Activated naive CD4-positive, alpha-beta T cell treated with anti-CD3 and anti-CD28 coated beads, Interleukin-2, amount 50 U/mL, for 24 hours (primary cell): ENCODE data around the gene DDC.
"Not testable (repeated sequence)": the region's sequence is repeated elsewhere in the genome, so short reads cannot be mapped to it uniquely, and the experiment has no call there.

Source experiments
- H3K27ac Mint-ChIP-seq: one replicate; pipeline ENCODE4 v1.8.0; 2021; ENCODE audit warnings: mild to moderate bottlenecking, mixed read lengths
- H3K27me3 Mint-ChIP-seq: one replicate; pipeline ENCODE4 v1.8.0; 2021; ENCODE audit warnings: mixed read lengths
- H3K36me3 Mint-ChIP-seq: one replicate; pipeline ENCODE4 v1.8.0; 2021; ENCODE audit warnings: mixed read lengths
- H3K4me1 Mint-ChIP-seq: one replicate; pipeline ENCODE4 v1.8.0; 2021; ENCODE audit warnings: mixed read lengths
- H3K4me3 Mint-ChIP-seq: one replicate; pipeline ENCODE4 v1.8.0; 2021; ENCODE audit warnings: mild to moderate bottlenecking, mixed read lengths
- H3K9me3 Mint-ChIP-seq: one replicate; pipeline ENCODE4 v1.8.0; 2021; ENCODE audit warnings: mixed read lengths

DDC gene

DNA sequence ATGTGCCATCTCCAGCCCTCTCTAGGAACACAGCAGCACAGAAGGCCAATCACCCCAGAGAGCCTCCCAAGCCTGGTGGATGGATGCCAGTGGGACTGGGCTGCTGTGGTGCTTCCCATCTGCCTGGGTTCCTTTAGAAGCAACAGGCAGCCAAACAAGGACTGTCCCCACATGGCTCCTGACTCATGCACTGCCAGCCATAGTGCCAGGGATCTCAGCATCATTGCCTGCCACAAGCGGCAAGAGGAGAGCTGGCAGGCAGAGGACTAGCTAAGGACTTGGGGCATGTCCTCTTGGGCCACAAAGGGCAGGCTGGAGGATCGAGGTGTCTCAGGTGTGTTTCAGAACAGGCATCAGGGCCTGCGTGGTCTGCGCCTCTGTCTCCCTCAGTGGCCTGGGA, 91.7 kb downstream of the DDC start:
- Mint-ChIP-seq H3K9me3 (no peaks in the 10 kb centered on the region), H3K4me3 (no peak overlapping the region), H3K27me3 (no peaks in the 10 kb centered on the region), H3K4me1 (no peaks in the 10 kb centered on the region), H3K27ac (no peak overlapping the region), H3K36me3 (no peaks in the 10 kb centered on the region)

DNA sequence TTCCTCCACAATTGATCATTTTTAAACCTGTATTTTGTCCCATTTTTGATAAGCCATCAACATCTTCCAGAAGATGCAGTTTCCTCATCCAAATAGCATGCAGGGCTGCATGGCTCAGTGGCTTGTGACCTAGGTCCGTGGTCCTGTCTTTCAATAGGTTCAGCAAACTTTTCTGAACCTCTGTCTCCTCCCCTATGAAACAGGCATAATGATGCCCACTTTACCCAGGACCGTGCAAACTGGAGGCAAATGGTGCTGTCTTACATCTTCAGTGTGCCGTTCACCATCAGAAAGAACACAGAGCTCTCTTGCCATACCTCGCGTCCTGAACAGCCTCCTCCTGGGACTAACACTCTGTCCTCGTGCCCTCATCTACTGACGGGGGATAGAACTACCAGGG, 92.8 kb downstream of the DDC start:
- H3K27me3 Mint-ChIP-seq, result no peaks in the 10 kb centered on the region
- H3K4me3 Mint-ChIP-seq, result no peak overlapping the region
- no peaks in the 10 kb centered on the region for H3K36me3 Mint-ChIP-seq
- no peaks in the 10 kb centered on the region for H3K9me3 Mint-ChIP-seq
- H3K4me1 Mint-ChIP-seq, result peaks cover 10% of the 10 kb centered on the region
- no peak overlapping the region for H3K27ac Mint-ChIP-seq

DNA sequence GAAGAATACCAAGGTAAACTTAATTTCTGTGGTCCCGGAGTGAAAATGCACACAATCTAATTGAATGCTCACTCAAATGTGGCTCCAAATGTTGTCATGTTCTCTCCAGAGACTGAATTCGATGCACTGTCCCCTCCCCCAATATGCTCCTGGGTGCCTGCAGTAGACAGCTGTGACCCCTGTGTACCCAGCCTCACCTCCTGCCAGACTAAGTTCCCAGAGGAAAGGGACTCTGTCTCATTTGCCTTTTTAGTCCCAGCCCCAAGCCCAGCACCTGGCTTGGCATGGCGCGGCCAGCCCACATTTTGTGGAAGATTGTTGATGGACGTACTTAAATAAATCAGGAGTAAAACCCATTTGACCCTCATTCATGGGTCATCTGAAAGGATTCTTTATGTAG, 93.2 kb downstream of the DDC start:
- Mint-ChIP-seq H3K27me3 (no peaks in the 10 kb centered on the region), H3K27ac (no peak overlapping the region), H3K9me3 (no peaks in the 10 kb centered on the region), H3K4me1 (peaks cover 12% of the 10 kb centered on the region), H3K36me3 (no peaks in the 10 kb centered on the region), H3K4me3 (no peak overlapping the region)

DNA sequence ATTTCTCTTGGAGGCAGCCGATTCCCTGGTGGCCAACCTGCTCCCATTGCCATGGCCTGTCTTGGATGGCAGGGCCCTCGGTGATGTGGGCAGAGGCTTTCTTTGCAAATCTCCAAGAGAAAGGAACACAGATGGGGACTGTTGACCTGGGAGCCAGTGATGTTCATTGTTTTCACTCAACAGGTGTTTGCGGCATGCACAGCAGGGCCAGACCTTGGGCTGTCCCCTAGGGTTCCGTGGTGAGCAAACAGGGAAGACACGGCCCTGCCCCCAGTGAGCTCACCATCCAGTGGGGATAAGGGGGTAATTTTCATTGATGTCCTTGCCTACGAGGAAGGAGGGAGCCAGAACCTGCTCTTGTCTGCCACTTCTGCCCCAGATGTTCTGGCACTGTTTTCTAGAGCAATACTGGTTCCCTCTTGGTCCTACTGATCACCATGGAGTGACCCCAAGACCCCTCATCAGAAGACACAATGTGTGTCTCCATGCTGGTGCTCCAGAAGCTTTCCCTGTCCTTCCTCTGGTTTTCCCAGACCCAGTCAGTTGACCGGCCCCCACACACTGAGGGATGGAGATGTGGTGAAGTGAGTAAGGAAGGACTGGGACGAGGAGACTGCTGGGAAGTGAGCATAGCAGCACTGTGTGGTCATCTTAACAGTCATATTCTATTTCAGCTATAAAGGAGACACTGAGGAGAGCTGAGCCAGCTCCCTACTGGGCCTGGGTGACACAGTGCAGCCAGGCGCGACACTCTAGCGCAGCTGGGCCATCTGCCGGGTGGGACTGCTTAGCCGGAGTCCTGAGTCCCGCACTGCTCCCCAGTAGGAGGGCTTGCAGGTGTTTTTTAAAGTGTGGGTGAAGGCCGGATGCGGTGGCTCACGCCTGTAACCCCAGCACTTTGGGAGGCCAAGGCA, 94.7 kb downstream of the DDC start:
- no peaks in the 10 kb centered on the region for H3K36me3 Mint-ChIP-seq
- no peak overlapping the region for H3K27ac Mint-ChIP-seq
- peaks cover 12% of the 10 kb centered on the region for H3K4me1 Mint-ChIP-seq
- H3K9me3 Mint-ChIP-seq, result no peaks in the 10 kb centered on the region
- H3K4me3 Mint-ChIP-seq, result no peak overlapping the region
- H3K27me3 Mint-ChIP-seq, result no peaks in the 10 kb centered on the region

DNA sequence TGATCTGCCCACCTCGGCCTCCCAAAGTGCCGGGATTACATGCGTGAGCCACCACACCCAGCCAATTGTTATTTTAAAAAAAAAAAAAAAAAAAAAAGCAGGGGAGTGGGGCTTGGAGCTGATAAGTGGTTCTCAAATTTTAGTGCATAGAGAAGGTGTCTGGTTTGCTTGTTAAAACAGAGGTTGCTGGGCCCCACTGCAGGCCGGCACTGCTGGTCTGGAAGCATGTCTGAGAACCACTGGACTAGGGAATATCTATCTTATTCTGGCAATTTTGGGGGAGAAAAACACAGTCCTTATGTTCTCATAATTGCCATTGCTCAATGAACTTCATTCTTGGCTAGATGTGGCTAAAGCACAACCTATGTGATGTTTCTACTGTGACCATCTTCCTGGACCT, 96.0 kb downstream of the DDC start:
- Mint-ChIP-seq H3K36me3 (no peaks in the 10 kb centered on the region), H3K27me3 (no peaks in the 10 kb centered on the region), H3K9me3 (no peaks in the 10 kb centered on the region), H3K4me1 (peaks cover 12% of the 10 kb centered on the region), H3K27ac (no peak overlapping the region), H3K4me3 (no peak overlapping the region)

DNA sequence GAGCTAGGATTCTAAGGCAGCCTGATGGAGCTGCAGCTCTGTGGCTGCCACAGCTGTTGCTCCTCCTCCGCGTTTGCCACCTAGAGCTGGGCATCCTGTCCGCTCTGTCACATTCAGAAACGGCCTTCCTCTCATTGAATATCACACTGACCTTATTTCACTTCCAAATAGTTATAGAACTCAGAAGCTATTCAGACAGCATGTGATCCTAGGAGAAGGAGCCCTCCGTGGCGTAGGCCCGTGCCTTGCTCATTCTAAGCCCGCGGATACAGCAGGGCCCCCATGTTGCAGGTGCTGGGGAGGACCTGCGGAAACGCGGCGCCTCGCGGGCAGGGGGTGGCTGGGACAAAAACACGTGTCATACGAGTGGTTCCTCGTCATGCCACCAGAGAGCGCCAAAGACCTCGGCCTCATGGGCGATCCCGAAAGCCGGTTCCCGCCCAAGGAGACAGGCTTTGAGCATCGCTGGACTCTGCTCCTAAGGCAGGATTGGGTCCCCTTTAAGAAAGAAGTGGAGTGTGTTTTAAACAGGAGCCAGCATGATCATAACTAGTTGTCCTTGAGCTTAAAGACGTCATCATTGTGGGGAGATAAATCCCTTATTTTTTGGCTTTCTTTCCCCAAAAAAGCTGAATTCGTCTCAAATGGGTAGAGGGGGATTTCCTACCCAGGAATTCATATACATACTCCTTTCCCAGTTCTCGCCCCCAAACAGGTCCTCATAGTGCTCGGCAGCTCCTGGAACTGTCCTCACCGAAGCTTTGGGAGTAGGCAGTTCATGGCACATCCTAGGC, 97.2 kb downstream of the DDC start:
- peaks cover 12% of the 10 kb centered on the region for H3K4me1 Mint-ChIP-seq
- peak overlapping the region; percentile 53 for H3K4me3 Mint-ChIP-seq
- no peaks in the 10 kb centered on the region for H3K36me3 Mint-ChIP-seq

DNA sequence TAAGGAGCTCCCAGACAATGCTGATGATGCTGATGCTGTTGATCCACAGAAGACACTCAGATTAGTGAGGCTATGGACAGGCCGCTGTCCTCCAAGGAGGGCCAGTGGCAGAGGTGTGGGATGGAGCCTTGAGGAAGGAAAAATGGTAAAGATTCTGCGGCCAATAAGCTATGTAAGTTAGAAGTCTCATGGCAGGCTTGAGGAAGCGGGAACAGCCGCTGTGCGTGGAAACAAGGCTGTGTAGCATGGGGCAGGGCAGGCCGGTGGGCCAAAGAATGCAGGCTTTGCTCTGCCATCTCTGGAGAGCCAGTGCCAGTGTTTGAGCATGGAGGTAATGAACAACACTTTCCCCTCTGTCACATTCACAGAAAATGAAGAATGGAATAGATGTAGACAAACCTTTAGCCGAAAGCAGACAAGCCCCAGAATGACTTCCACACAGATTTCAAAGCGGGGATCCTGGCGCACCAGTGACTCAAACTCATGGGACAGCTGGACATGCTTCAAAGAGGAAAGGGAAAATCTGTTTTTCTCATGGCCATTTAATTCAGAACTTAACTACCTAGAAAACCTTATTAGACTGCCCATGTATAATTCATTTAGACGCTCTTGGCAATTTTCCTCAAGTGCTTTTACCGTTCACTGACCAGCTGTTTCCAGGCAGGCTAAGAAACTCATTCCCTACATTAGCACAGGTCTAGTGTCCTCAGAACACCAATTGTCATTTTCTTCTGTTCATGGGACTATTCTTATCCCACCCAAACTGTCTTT, 98.2 kb downstream of the DDC start:
- no peaks in the 10 kb centered on the region for H3K36me3 Mint-ChIP-seq
- H3K4me3 Mint-ChIP-seq, result peak overlapping the region; percentile 53
- H3K9me3 Mint-ChIP-seq, result no peaks in the 10 kb centered on the region
- H3K27me3 Mint-ChIP-seq, result no peaks in the 10 kb centered on the region
- H3K27ac Mint-ChIP-seq, result no peak overlapping the region
- peaks cover 12% of the 10 kb centered on the region for H3K4me1 Mint-ChIP-seq

More for the DNA sequence above, 97.2 kb downstream of the DDC start:
- Mint-ChIP-seq H3K27me3 (no peaks in the 10 kb centered on the region), H3K27ac (peak overlapping the region; percentile 9), H3K9me3 (no peaks in the 10 kb centered on the region)

DNA sequence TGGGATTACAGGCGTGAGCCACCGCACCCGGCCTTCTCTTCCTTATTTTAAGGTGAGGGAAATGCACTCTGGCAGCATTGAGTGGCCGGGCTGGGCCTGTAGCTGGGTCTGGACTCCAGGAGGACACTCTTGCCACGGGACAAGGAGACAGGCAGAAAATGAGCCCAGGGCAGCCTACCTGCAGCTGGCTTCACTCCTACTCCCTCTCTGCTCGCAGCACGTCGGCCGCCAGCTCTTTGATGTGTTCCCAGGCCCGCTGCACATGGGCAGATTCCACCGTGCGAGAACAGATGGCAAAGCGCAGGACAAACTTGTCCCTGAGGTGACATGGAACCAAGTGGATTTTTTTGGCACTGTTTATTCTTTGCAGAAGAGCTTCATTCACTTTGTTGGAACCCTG, 102.2 kb downstream of the DDC start:
- Mint-ChIP-seq H3K36me3 (no peaks in the 10 kb centered on the region), H3K4me3 (no peak overlapping the region), H3K27me3 (no peaks in the 10 kb centered on the region), H3K27ac (no peak overlapping the region), H3K9me3 (no peaks in the 10 kb centered on the region), H3K4me1 (peaks cover 8% of the 10 kb centered on the region)

DNA sequence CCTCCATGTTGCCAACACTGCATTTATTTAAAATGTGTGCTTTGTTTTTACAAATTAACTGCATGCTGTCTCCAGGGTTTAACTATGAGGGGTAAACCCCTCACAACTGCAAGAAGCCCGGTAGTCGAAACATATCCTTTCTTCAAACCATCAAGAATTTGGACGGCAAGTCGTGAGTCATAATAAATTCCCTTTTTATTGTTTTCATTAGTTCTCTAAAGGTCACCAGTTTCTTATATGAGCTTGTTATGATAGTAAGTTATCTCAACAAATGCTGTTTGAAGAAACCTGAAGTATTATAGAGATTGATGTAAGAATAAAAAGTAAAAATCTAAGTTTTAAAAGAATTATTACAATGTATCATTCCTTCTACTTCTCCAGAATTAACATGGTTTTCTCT, 102.8 kb downstream of the DDC start:
- no peak overlapping the region for H3K27ac Mint-ChIP-seq
- H3K4me3 Mint-ChIP-seq, result no peak overlapping the region
- peaks cover 1% of the 10 kb centered on the region for H3K4me1 Mint-ChIP-seq
- H3K9me3 Mint-ChIP-seq, result no peaks in the 10 kb centered on the region
- H3K36me3 Mint-ChIP-seq, result no peaks in the 10 kb centered on the region
- H3K27me3 Mint-ChIP-seq, result no peaks in the 10 kb centered on the region

DNA sequence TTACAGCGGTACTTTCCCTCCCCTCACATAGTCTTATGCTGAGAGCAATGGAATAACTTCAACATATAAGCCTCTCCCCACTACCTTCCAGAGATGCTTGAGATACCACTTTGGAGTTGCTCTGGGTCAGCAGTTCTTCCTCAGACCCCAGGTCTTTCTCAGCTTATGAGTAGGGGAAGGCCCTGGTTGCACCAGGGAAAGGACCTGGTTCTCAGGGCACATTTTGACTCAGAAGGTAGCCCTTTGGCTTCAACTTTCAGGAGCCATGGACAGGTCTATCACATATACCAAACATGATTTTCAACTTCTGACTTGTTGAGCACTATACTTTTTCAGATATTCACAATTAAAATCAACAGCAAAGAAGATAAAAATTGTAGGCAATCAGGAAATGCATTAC, 103.5 kb downstream of the DDC start:
- H3K9me3 Mint-ChIP-seq, result no peaks in the 10 kb centered on the region
- H3K36me3 Mint-ChIP-seq, result no peaks in the 10 kb centered on the region

DNA sequence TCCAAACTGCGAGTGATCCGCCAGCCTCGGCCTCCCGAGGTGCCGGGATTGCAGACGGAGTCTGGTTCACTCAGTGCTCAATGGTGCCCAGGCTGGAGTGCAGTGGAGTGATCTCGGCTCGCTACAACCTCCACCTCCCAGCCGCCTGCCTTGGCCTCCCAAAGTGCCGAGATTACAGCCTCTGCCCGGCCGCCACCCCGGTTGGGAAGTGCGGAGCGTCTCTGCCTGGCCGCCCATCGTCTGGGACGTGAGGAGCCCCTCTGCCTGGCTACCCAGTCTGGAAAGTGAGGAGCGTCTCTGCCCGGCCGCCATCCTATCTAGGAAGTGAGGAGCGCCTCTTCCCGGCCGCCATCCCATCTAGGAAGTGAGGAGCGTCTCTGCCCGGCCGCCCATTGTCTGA, 106.0 kb downstream of the DDC start:
- H3K4me3 Mint-ChIP-seq, H3K36me3 Mint-ChIP-seq, H3K27me3 Mint-ChIP-seq, H3K9me3 Mint-ChIP-seq, H3K4me1 Mint-ChIP-seq, H3K27ac Mint-ChIP-seq: not testable (repeated sequence)

More for the DNA sequence above, 103.5 kb downstream of the DDC start:
- no peak overlapping the region for H3K4me3 Mint-ChIP-seq
- H3K4me1 Mint-ChIP-seq, result no peaks in the 10 kb centered on the region
- H3K27ac Mint-ChIP-seq, result no peak overlapping the region
- H3K27me3 Mint-ChIP-seq, result no peaks in the 10 kb centered on the region

DNA sequence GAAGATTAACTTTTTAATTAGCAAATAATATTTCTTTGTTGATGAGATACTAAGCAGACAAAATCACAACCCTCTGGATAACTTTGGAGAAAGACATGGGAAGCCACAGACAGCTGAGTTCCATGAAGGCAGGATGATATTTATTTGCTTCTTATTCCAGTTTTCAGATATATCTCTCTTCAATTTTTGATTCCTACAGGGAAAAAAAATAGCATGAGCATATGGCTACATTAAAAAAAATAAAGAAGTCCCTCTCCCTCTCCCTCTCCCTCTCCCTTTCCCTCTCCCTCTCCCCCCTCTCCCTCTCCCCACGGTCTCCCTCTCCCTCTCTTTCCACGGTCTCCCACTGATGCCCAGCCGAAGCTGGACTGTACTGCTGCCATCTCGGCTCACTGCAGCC, 106.6 kb downstream of the DDC start:
- not testable (repeated sequence) for H3K4me3 Mint-ChIP-seq, H3K36me3 Mint-ChIP-seq, H3K27me3 Mint-ChIP-seq, H3K4me1 Mint-ChIP-seq, H3K9me3 Mint-ChIP-seq, H3K27ac Mint-ChIP-seq

DNA sequence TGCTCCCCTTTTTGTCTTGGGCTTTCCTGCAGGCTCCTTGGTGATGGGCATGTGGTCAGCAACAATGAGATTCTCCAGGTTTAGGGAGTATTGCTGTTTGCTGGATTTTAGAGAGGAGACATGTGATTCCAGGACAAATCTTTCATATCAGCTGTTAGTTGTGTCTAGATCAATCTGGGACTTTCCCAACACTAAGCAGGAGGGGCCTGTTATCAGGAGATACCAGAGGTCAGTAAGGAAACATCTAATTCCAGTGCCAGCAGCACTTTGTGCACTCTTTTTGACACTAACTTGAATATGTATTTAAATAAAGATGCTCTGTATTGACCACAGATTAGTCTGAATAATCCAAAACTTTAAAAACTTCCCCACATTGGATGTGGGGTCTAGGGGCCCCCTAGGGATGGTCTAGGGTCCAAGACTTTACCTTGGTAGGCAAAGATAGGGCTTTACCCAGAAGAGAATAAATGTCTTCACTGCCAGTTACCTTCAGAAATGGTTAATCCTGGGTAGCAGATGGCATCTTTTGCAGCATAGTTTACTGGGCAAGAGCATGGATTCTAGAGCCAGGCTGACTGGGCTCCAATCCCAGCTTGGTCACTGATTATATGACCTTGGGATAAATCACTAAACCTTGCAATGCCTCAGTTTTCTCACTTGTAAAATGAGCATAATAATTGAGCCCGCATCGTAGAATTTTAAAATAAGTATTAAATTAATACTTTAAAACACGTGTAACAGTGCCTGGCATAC, 108.7 kb downstream of the DDC start:
- Mint-ChIP-seq H3K27me3 (peaks cover 2% of the 10 kb centered on the region), H3K4me1 (peaks cover 3% of the 10 kb centered on the region), H3K9me3 (no peaks in the 10 kb centered on the region), H3K36me3 (no peaks in the 10 kb centered on the region), H3K27ac (no peak overlapping the region), H3K4me3 (no peak overlapping the region)

DNA sequence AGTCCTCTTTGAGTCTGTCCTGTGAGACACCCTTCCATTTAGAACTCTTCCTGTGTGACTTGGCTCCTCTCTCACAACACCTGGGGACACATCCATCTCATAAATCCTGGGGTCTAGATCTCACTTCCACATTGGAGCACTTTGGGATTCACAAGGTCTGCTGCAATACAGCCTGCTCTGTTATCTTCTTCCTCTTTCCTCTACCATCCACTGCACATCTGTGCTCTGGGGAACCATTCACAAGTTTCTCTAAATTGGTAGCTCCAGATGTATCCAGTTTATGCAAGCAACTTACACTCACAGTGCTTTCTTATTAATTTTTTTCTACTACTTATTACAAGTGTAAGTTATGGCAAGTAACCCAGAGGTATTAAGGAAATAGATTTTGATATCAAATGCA, 109.5 kb downstream of the DDC start:
- H3K36me3 Mint-ChIP-seq, result no peaks in the 10 kb centered on the region
- H3K9me3 Mint-ChIP-seq, result no peaks in the 10 kb centered on the region
- no peak overlapping the region for H3K4me3 Mint-ChIP-seq
- H3K27me3 Mint-ChIP-seq, result peaks cover 2% of the 10 kb centered on the region
- peaks cover 10% of the 10 kb centered on the region for H3K4me1 Mint-ChIP-seq
- no peak overlapping the region for H3K27ac Mint-ChIP-seq

DNA sequence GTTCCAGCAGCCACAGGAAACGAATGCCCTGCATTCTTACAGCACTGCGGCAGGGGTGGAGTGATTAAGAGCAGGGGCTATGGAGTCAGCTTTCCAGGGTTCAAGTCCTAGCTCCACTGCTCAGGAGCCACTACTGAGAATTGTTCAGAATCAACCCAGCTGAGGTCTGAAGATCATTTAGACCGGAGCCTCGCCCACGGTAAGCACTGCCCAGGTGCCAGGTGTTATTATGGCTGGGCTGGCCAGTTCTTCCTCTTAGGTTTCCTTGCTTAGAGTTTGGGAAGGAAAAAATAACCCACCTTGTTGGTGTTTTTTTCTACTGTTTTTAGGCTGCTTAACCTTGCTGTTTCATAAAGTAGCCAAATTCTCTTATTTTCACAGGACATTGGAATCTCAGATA, 110.2 kb downstream of the DDC start:
- no peaks in the 10 kb centered on the region for H3K9me3 Mint-ChIP-seq
- no peak overlapping the region for H3K4me3 Mint-ChIP-seq
- H3K4me1 Mint-ChIP-seq, result peaks cover 10% of the 10 kb centered on the region
- H3K27me3 Mint-ChIP-seq, result peaks cover 2% of the 10 kb centered on the region
- no peak overlapping the region for H3K27ac Mint-ChIP-seq
- no peaks in the 10 kb centered on the region for H3K36me3 Mint-ChIP-seq
